GM12801 (cell line): ENCODE data around the gene PPM1A.

Experiments used
- CTCF ChIP-seq: IDR thresholded peaks from one replicate; pipeline ENCODE4 v1.5.1; 2011; ENCODE audit warnings: control low read depth; ENCODE audit not compliant: insufficient read length; ENCODE audit errors: extremely low read depth

Gene PPM1A

GRCh38 chr14:60229614-60230013 is 19.4 kb upstream of the PPM1A start:
- TF ChIP-seq CTCF: no peak

GRCh38 chr14:60232185-60232584 is 16.8 kb upstream of the PPM1A start:
- TF ChIP-seq CTCF: no peak

GRCh38 chr14:60233251-60233650 is 15.8 kb upstream of the PPM1A start:
- no peak for TF ChIP-seq CTCF

GRCh38 chr14:60233891-60234290 is 15.1 kb upstream of the PPM1A start:
- no peak for TF ChIP-seq CTCF

- no peak for TF ChIP-seq CTCF
Observed at GRCh38 chr14:60235440-60235839, 13.6 kb upstream of the PPM1A start.

- no peak for TF ChIP-seq CTCF
Observed at GRCh38 chr14:60238955-60239354, 10.1 kb upstream of the PPM1A start.

GRCh38 chr14:60240139-60240856 is 8.7 kb upstream of the PPM1A start:
- no peak for TF ChIP-seq CTCF
